Measurements from ENCODE around the gene PARD6G. TPM values are rescaled to one million over a fixed set of nuclear protein-coding genes. Genes with fewer than 3 reads are reported as not detected.

PARD6G gene
- total RNA-seq, 2 donors from 2014 or later: 3.9 to 4.1 TPM

DNA sequence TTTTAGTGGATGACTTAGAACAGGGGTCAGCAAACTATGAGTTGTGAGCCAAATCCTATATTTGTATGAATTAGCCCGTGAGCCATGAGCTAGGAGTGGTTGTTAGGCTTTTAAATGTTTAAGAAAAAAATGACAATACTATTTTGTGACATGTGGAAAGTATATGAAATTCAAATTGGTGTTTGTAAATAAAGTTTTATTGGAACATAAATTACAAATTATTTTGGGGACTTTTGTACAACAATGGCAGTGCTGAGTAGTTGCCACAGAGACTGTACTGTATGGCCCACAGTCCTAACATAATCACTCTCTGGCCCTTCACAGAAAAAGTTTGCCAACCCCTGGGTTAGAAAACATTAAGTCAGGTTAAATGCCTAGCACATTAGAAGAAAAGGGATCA, 112.2 kb downstream of the PARD6G start:
- intact Hi-C loops (cut with DNase I): no loop called here
- no peak for ATAC-seq
- DNase-seq: no peak

DNA sequence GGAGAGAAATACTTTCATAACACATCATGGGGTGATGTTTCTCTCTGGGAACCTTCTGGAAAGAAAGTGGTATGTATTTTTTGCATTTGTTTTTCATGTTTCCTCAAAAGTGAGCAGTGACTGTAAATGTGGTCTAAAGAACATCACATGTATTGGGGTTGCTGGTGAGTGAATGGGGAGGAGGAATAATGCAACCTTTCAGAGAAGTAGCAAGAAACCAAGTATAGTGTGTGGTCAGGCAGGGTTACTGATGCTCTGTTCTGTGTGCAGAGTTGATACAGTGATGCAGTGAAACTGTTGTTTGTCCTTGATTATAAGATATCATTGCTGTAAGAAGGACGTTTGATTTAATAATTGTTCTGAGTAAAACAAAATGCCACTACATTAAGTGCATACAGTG, 114.2 kb downstream of the PARD6G start:
- no peak for DNase-seq
- intact Hi-C loops (cut with DNase I): no loop called here

DNA sequence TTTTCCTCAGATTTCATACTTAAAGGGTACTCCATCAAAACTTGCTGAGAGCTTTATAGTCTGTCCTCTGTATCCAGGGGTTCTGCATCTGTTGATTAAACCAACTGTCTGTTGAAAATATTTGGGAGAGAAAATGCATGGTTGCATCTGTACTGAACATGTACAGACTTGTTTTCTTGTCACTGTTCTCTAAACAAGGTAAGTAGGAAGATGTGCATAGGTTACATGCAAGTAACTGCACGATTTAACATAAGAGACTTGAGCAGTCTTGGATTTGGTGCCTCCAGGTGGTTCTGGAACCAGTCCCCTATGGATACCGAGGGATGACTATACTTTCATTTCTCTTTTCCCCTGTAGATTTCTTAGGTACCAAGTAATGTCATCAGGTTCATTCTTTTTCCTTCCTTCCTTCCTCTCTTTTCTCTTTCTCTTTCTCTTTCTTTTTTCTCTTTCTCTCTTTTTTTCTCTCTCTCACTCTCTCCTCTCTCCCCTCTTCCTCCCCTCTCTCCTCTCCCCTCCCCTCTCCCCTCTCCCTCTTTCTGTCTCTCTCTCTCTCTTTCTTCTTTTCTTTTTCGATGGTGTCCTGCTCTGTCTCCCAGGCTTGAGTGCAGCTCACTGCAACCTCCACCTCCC, 115.0 kb downstream of the PARD6G start:
- no peak for ATAC-seq
- intact Hi-C loops (cut with DNase I): no loop called here
- no peak for DNase-seq

More for the DNA sequence above, 114.2 kb downstream of the PARD6G start:
- no peak for ATAC-seq

DNA sequence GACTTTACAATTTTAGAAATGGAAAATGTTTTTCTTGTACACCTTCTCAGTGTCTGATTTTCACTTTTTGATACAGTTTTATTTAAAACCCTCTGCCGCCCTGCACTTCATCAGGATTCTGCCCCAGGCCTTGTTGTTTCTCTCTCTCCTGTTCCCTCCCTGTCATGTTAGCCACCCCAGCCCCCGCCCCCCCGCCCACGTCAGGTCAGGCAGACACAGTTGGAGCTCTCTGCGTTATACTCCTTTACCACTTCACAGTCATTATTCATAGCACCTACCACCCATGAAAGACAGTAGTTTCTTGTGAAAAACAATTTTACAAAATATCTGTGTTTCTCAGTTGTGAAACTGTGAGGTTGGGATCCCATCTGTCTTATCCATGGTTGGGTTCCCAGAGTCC, 116.8 kb downstream of the PARD6G start:
- intact Hi-C loops (cut with DNase I): no loop called here
- DNase-seq: no peak
- ATAC-seq: no peak

DNA sequence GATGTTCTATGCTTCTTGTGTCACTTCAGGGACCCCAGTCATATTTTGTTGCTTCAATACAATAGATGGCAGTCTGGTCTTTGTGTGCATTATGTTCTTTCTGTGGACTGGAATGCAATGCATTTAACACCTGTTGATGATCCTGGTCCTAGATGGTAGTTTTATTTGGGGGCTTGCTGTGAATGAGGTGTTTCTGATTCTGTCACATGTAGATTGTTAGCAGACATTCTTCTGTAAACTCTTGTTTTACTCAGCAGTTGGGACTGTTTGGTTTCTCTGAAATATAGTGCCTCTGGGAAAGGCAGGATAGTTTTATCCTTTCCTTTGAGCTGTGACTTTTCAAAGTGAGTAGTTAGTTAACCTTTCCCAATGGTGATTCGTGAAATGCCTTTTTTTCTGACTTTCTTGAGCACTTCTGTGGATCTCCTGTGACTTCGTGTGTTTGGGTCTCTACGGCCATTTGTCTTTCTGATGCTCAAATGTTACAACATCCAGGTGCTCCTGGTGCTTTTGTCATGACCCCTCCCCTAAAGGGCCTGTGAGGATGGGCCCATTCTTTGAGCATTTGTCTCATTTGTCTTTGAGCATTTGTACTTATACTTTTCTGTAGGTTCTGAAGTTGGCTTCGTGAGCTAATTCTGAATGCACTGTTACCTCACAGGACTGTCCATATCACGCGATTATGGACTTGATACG, 117.5 kb downstream of the PARD6G start:
- intact Hi-C loops (cut with DNase I): no loop called here
- DNase-seq (no peak), ATAC-seq (no peak)

DNA sequence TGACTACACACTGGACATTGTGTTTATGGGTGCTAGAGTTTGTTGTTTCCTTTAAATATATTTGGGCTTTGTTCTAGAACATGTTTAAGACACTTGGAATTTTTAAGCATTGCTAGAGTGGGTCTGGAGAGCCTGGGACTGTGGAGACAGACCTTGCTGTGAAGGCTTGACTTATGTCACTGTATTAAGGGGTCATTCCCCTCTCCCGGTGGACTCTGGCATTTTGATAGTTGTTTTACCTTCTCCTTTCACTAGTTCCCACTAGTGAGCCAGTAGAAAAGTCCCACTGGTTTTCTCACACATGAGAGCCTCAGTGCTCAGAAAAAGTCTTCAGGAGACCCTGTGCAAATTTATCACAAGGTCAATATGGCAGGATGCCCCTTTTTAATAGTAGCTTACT, 119.7 kb downstream of the PARD6G start:
- intact Hi-C loops (cut with DNase I): no loop called here
- ATAC-seq: no peak

DNA sequence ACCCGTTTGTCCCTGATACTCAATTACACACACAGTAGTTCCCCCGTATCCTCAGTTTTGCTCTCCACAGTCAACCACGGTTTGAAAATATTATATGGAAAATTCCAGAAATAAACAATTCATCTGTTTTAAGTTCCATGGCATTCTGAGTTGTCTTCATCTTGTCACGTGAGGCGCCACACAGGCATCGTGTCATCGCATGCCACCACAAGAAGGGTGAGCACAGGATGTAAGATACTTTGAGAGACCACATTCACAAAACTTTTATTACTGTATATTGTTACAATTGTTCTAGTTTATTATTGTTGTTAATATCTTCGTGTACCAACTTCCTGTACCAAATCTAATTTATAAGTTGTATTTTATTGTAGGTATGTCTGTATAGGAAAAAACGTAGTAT, 120.5 kb downstream of the PARD6G start:
- ATAC-seq: no peak
- intact Hi-C loops (cut with DNase I): no loop called here

More for the DNA sequence above, 119.7 kb downstream of the PARD6G start:
- DNase-seq: no peak

DNA sequence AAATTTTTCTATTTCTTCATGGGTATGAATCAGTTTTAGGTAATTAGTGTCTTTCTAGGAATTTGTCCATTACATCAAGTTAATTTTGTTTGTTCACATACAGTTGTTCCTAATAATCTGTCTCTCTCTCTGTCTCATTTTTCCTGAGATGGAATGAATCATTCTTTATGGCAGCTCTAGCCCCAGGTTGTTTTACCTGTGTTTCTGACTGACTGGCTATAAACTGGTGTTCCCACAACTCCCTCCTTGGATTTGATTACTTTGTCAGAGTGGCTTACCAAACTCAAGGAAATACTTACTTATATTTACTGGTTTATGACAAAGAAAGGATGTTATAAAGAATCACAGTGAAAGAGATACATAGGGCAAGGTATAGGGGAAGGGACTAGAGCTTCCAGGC, 123.2 kb downstream of the PARD6G start:
- intact Hi-C loops (cut with DNase I): no loop called here
- DNase-seq (no peak), ATAC-seq (no peak)

More for the DNA sequence above, 120.5 kb downstream of the PARD6G start:
- DNase-seq: no peak

DNA sequence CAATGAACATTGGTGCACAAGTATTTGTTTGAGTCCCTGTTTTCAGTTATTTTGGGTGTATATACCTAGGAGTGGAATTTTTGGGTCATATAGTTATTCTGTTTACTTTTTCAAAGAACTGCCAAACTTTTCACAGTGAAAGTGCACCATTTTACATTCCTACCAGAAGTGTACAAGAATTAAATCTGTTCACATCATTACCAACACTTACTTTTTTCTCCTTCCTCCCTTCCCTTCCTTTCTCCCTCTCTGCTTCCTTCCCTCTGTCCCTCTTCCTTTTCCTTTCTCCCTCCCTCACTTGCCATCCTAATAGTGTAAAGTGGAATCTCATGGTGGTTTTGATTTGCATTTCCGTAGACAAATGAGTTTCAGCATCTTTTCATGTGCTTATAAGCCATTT, 126.4 kb downstream of the PARD6G start:
- ATAC-seq (no peak), DNase-seq (no peak)
- intact Hi-C loops (cut with DNase I): no loop called here

DNA sequence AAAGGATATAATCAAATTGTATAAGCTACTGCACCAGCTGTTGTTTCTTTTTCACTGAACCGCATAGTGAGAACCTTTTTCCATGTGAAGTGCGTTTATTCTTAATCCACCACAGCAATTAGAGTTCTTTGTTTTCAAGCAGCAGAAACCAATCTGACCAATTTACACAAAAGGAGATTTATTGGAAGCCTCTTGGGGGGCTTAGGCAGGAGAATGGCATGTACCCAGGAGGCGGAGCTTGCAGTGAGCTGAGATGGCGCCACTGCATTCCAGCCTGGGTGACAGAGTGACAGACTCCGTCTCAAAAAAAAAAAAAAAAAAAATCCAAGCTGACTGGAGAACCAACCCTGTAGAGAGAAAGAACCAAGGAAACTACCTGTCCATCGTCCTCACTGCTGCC, 128.2 kb downstream of the PARD6G start:
- intact Hi-C loops (cut with DNase I): no loop called here
- DNase-seq (no peak), ATAC-seq (no peak)

DNA sequence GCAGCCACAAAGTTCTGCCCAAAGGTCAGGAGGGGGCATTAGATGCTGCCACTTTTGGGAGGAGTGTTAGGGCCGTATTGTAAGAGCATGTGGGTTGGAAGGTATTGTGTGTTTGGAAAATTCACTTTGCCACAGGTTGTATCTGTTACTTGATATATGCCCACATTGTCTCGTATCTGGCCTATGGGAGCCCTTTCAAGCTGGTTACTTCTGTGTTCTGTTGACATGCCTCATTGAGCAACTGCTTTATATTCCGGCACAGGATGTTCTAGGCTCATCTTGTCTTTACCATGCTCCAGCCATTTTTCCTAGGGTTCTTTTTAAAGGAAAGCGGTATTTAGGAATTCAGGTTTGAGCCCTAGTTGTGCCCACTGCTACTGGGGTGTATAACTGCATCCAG, 132.3 kb downstream of the PARD6G start:
- DNase-seq (no peak), ATAC-seq (no peak)
- intact Hi-C loops (cut with DNase I): no loop called here

DNA sequence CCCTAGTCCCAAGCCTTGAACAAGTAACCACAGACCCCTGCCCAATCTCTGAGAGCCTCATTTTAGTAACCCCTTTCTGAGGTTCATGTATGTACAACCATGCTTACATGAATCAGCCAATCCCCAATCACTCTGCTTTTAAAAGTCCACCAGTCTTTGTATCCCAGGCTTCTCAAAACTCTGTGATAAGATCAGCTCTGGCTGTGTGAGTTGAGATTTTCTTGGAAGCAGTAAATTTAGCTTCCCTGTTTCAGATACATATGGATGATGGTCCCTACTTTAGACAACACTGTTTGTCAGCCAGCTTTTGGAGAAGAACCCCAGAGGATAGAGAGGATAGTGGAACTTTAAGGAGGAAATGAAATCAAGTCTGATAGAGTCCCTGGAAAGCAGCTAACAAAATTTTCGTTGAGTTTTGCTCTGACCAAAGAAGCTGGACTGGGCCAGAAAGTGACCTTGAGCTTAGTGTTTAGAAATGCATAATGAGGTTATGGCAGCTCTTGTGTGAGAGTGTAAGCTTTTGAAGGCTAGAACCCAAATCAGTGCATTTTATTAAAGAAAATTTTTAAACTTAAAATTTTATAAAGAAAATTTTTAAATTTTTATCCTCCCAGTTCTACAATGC, 134.6 kb downstream of the PARD6G start:
- DNase-seq: no peak
- ATAC-seq: no peak
- intact Hi-C loops (cut with DNase I): no loop called here

DNA sequence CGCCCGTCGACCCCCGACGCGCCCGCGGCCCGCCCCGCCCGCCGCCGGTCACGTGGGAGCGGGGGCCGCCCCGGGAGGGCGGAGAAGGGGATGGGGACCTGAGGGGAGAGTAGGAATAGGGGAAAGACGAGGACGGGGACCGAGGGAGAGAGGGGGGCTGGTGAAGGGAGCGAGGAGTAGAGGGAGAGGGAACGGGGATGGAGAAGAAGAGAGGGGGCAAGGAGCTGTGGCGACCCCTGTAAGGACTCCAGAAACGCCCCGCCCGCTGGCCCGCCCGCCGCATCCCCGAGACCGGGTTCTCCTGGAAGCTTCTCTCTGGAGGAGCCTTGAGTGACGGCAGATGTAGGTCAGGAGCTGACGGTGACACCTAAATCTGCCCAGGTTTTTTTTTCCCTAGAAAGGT, 137.6 kb downstream of the PARD6G start:
- intact Hi-C loops (cut with DNase I): no loop called here
- ATAC-seq (peak; percentile 25 to 39), DNase-seq (peak; percentile 45)

DNA sequence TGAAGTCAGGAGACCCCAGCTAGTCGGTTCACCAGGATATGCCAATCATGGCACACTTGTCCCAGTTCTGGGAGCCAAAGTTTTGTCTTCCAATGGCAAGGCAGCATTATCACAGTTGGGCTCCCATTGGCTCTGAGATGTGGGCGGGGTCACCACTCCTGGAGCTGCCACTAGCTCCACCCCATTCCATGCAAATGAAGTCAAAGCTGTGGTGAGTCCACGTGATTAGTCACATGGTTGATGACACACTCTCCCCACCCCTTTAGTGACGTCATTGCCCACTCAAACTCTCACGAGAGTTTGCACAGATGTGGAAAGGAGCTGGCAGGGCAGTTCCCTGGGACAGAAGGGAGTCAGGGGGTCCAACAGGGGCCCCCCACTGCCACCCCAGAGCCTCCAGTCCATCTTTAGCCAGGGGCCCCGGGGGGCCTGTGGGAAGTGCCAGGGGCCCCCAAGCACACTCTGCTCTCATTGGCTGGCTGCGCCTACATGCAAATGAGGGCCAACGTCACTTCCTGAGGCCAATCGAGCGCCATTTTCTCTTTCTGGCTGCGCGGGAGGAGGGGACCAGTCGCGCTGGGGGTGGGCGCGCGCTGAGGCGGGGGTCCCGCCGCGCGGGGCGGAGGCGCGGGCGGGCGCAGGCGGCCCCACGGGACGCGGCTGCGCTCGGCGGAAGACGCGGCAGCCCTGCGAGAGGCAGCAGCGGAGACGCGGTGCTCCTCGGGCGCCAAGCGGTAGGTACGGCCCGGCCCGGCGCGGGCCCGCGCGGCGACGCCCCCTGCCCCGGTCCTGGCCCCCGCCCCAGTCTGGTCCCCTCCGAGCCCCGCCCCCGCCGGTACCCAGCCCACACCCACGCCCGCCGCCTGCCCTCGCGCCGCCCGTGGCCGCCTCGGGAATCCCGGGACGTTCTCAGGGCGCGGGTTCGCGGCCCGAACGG, 138.3 kb downstream of the PARD6G start, which contains the start of gene ADNP2:
Gene ADNP2 (plus strand): TSS at position 524 of the 937 bp plus-strand sequence. CDS start 8,281 bp downstream, outside the sequence.
- intact Hi-C loops (cut with DNase I): no loop called here
- DNase-seq (peak; percentile 88), ATAC-seq (peak; percentile 91 to 95)

DNA sequence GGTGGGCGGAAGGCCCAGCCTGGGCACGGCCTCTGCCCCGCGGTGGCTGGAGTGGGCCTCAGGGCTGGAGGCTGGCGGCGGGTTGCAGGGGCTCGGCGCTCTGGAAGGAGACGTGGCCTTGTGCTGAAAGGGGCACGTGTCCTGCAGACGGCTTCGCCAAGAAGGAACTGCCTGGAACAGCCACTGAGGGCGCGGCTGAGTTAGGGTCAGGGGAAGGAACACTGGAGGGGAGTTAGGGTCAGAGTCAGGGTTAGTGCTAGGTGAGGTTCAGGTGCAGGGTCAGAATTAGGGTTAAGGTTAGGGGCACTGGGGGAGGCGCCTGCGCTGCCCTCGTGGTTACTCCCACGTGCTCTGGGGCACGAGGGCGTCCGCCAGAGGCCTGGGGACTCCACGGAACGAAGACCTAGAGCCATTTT, 139.2 kb downstream of the PARD6G start:
- no peak for ATAC-seq
- intact Hi-C loops (cut with DNase I): no loop called here
- DNase-seq: no peak

DNA sequence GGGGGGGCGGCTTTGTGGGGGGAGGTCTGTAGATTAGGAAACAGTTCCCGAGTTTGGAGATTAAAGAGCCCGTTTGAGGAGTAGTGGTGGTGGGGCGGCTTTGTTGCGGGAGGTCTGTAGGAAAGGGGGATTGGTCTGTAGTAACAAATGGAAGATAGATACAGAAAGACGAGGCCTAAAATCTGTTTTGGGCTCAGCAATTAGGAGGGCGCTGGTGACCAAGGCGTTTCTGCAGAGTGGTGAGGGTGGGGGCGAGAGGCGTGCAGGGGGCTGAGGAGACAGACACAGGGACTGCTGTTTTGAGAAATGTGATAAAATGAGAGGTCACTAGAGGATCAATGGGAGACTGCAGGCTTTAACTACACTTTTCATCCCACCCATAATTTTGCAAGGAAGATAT, 139.9 kb downstream of the PARD6G start:
- ATAC-seq (no peak), DNase-seq (no peak)
- intact Hi-C loops (cut with DNase I): no loop called here
